Measurements from ENCODE around the gene FUBP1.

Gene FUBP1

GRCh38 chr1:77955709-77956108 is 23.2 kb downstream of the FUBP1 start:
- Mint-ChIP-seq H3K4me3 (no peak overlapping the region), H3K4me1 (no peaks in the 10 kb centered on the region), H3K36me3 (ENCODE audit: low read depth) (peaks cover 70% of the 10 kb centered on the region), H3K27ac (no peak overlapping the region), H3K27me3 (ENCODE audit: low read depth, poor library complexity) (no peaks in the 10 kb centered on the region), H3K9me3 (no peaks in the 10 kb centered on the region)
- TF ChIP-seq, protein P1, sequence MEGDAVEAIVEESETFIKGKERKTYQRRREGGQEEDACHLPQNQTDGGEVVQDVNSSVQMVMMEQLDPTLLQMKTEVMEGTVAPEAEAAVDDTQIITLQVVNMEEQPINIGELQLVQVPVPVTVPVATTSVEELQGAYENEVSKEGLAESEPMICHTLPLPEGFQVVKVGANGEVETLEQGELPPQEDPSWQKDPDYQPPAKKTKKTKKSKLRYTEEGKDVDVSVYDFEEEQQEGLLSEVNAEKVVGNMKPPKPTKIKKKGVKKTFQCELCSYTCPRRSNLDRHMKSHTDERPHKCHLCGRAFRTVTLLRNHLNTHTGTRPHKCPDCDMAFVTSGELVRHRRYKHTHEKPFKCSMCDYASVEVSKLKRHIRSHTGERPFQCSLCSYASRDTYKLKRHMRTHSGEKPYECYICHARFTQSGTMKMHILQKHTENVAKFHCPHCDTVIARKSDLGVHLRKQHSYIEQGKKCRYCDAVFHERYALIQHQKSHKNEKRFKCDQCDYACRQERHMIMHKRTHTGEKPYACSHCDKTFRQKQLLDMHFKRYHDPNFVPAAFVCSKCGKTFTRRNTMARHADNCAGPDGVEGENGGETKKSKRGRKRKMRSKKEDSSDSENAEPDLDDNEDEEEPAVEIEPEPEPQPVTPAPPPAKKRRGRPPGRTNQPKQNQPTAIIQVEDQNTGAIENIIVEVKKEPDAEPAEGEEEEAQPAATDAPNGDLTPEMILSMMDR (IDR thresholded peaks at IDR 0.05): no peak
- no peak for DNase-seq

- TF ChIP-seq, protein P1 (IDR thresholded peaks at IDR 0.05): no peak
- no peak for DNase-seq
- Mint-ChIP-seq H3K36me3 (ENCODE audit: low read depth) (peaks cover 59% of the 10 kb centered on the region), H3K27ac (no peak overlapping the region), H3K9me3 (no peaks in the 10 kb centered on the region), H3K27me3 (ENCODE audit: low read depth, poor library complexity) (no peaks in the 10 kb centered on the region), H3K4me3 (no peak overlapping the region), H3K4me1 (no peaks in the 10 kb centered on the region)
Observed at GRCh38 chr1:77954521-77954920, 24.4 kb downstream of the FUBP1 start.

- Mint-ChIP-seq H3K4me3 (no peak overlapping the region), H3K36me3 (ENCODE audit: low read depth) (peaks cover 57% of the 10 kb centered on the region), H3K27ac (no peak overlapping the region), H3K27me3 (ENCODE audit: low read depth, poor library complexity) (no peaks in the 10 kb centered on the region), H3K9me3 (no peaks in the 10 kb centered on the region), H3K4me1 (no peaks in the 10 kb centered on the region)
- DNase-seq: no peak
- TF ChIP-seq, protein P1 (IDR thresholded peaks at IDR 0.05): no peak
Observed at GRCh38 chr1:77953907-77954306, 25.0 kb downstream of the FUBP1 start.

DNA sequence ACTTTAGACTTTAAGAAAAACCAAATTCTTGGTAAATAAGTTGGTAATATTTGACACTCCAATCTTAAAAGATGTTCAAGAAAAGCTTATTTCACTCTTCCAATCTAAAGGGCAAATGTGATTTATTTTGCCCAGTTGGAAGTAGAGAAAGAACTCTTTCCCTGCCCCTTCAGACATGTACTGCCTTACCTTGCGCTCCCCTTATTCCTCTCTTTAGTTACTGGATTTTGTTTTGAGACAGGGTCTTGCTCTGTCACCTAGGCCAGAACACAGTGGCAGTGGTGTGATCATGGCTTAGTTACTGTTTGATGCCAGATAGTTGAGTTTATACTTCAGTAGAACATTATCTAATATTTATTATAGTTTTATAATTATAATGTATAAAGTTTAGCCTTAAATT is 27.5 kb downstream of the FUBP1 start:
- no peak for DNase-seq
- Mint-ChIP-seq H3K4me3 (no peak overlapping the region), H3K36me3 (ENCODE audit: low read depth) (peaks cover 59% of the 10 kb centered on the region), H3K27ac (peak overlapping the region; percentile 71), H3K27me3 (ENCODE audit: low read depth, poor library complexity) (no peaks in the 10 kb centered on the region), H3K4me1 (no peaks in the 10 kb centered on the region), H3K9me3 (no peaks in the 10 kb centered on the region)
- TF ChIP-seq, protein P1 (IDR thresholded peaks at IDR 0.05): no peak

DNA sequence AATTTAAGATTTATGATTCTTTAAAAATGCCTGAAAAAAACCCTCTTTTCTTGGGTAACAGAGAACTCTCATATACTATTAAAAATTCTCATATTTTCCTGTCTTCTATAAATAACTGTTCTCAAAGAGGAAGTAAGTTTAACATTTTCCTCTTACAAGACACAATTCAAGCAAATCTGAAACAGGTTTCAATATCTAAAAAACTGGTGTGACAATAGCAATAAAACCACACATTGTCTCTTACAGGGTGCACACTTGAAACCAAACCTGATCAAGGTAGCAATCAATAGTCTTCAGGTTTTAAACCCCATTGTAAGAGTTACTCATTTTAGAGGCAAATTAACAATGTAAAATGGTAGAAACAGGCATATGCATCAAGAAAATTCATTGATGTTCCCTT is 28.0 kb downstream of the FUBP1 start:
- no peak for DNase-seq
- Mint-ChIP-seq H3K4me1 (no peaks in the 10 kb centered on the region), H3K9me3 (no peaks in the 10 kb centered on the region), H3K4me3 (no peak overlapping the region), H3K27me3 (ENCODE audit: low read depth, poor library complexity) (no peaks in the 10 kb centered on the region), H3K27ac (no peak overlapping the region), H3K36me3 (ENCODE audit: low read depth) (peaks cover 59% of the 10 kb centered on the region)
- TF ChIP-seq, protein P1 (IDR thresholded peaks at IDR 0.05): no peak

GRCh38 chr1:77948841-77949424 is 29.9 kb downstream of the FUBP1 start:
- Mint-ChIP-seq H3K27ac (no peak overlapping the region), H3K36me3 (ENCODE audit: low read depth) (peaks cover 59% of the 10 kb centered on the region), H3K9me3 (no peaks in the 10 kb centered on the region), H3K27me3 (ENCODE audit: low read depth, poor library complexity) (no peaks in the 10 kb centered on the region), H3K4me1 (no peaks in the 10 kb centered on the region), H3K4me3 (no peak overlapping the region)
- TF ChIP-seq, protein P1 (IDR thresholded peaks at IDR 0.05): no peak
- DNase-seq: no peak

All from nephron progenitor cell (in vitro differentiated cells).